Ishikawa (cell line): ENCODE data around the gene BDNF.

ENCODE experiments used
- CEBPB ChIP-seq: IDR thresholded peaks from 2 replicates; pipeline ENCODE4 v1.6.1; 2012
- CREB1 ChIP-seq: IDR thresholded peaks from 2 replicates; pipeline ENCODE4 v1.6.1; 2012; ENCODE audit warnings: low read depth
- EGR1 ChIP-seq: IDR thresholded peaks from 2 replicates; pipeline ENCODE4 v1.6.1; 2012
- EP300 ChIP-seq: IDR thresholded peaks from 2 replicates; pipeline ENCODE4 v1.6.1; 2012; ENCODE audit warnings: borderline replicate concordance
- FOXM1 ChIP-seq: IDR thresholded peaks from 2 replicates; pipeline ENCODE4 v1.6.1; 2012; ENCODE audit warnings: low read depth, borderline replicate concordance
- MAX ChIP-seq: IDR thresholded peaks from 2 replicates; pipeline ENCODE4 v1.6.1; 2012
- NFIC ChIP-seq: IDR thresholded peaks from 2 replicates; pipeline ENCODE4 v1.6.1; 2012
- RAD21 ChIP-seq: IDR thresholded peaks from 2 replicates; pipeline ENCODE4 v1.6.1; 2012; ENCODE audit warnings: low read depth
- REST ChIP-seq: IDR thresholded peaks from 2 replicates; pipeline ENCODE4 v1.6.1; 2012; ENCODE audit warnings: low read depth, mild to moderate bottlenecking
- TAF1 ChIP-seq: IDR thresholded peaks from 2 replicates; pipeline ENCODE4 v1.6.1; 2012; ENCODE audit warnings: low read depth, mild to moderate bottlenecking
- TCF12 ChIP-seq: IDR thresholded peaks from 2 replicates; pipeline ENCODE4 v1.6.1; 2012; ENCODE audit warnings: low read depth
- TEAD4 ChIP-seq: IDR thresholded peaks from 2 replicates; pipeline ENCODE4 v1.6.1; 2012
- USF1 ChIP-seq: IDR thresholded peaks from 2 replicates; pipeline ENCODE4 v1.6.1; 2012
- YY1 ChIP-seq: IDR thresholded peaks from 2 replicates; pipeline ENCODE4 v1.6.1; 2012; ENCODE audit warnings: low read depth
- ZBTB7A ChIP-seq: IDR thresholded peaks from 2 replicates; pipeline ENCODE4 v1.6.1; 2012; ENCODE audit warnings: low read depth

Gene BDNF

GRCh38 chr11:27700351-27701301 lies at the start of gene BDNF:
BDNF (minus strand) TSS chr11:27700455; CDS start chr11:27658564, 41,891 bp downstream.
- no peak for TF ChIP-seq REST
- no peak for TF ChIP-seq EGR1
- TF ChIP-seq CREB1 = no peak

GRCh38 chr11:27740362-27741013 lies 40.2 kb upstream of the BDNF start:
- TF ChIP-seq YY1 = no peak
- TF ChIP-seq ZBTB7A = no peak
- no peak for TF ChIP-seq MAX
- TF ChIP-seq FOXM1 = no peak
- no peak for TF ChIP-seq CEBPB
- no peak for TF ChIP-seq NFIC
- TF ChIP-seq CREB1 = no peak
- TF ChIP-seq REST = no peak
- TF ChIP-seq EP300 = no peak

- no peak for TF ChIP-seq TAF1
- no peak for TF ChIP-seq REST
- no peak for TF ChIP-seq EGR1
- TF ChIP-seq ZBTB7A = no peak
- TF ChIP-seq TEAD4 = no peak
- TF ChIP-seq USF1 = no peak
- no peak for TF ChIP-seq NFIC
- TF ChIP-seq FOXM1 = no peak
- TF ChIP-seq YY1 = no peak
- no peak for TF ChIP-seq CEBPB
- TF ChIP-seq CREB1 = no peak
- no peak for TF ChIP-seq MAX
- TF ChIP-seq TCF12 = no peak
- no peak for TF ChIP-seq EP300
- TF ChIP-seq RAD21 = no peak
Measured at GRCh38 chr11:27735281-27735680, 35.0 kb upstream of the BDNF start.

GRCh38 chr11:27726981-27727380 lies 26.7 kb upstream of the BDNF start:
- TF ChIP-seq MAX = no peak
- no peak for TF ChIP-seq EP300
- no peak for TF ChIP-seq TEAD4
- no peak for TF ChIP-seq NFIC
- TF ChIP-seq TAF1 = no peak
- TF ChIP-seq USF1 = no peak
- no peak for TF ChIP-seq FOXM1
- no peak for TF ChIP-seq TCF12
- TF ChIP-seq REST = no peak
- TF ChIP-seq EGR1 = no peak
- TF ChIP-seq ZBTB7A = no peak
